Endothelial cell of umbilical vein (primary cell): ENCODE measurements around the gene BCAS2. TPM values are rescaled to one million over a fixed set of nuclear protein-coding genes. Genes with fewer than 3 reads are reported as not detected.
"Not testable (repeated sequence)": the region's sequence is repeated elsewhere in the genome, so short reads cannot be mapped to it uniquely, and the experiment has no call there.

Experiments used
- BruUV-seq: library from RNA; stranded (reverse); fragments of 400-500 nt; replicated peaks from 2 replicates; lab custom pipeline; 2021; lab: Mats Ljungman, UMichigan
- CTCF ChIA-PET: fragments of 300-600, 350-600 bp; sonication (Branson Sonifier 250); formaldehyde crosslinking; loops from one replicate; lab custom pipeline; 2021; ENCODE audit warnings: antibody characterized with exemption, inconsistent platforms; lab: Charles Lee
- POLR2A ChIA-PET: fragments of 300-600, 350-600 bp; sonication (Branson Sonifier 250); formaldehyde crosslinking; loops from one replicate; lab custom pipeline; 2021; ENCODE audit warnings: antibody characterized with exemption, inconsistent platforms; lab: Charles Lee
- DNase-seq: peaks from one replicate; pipeline ENCODE4 v3.0.0-alpha.2; 2011; ENCODE audit warnings: low read depth, low spot score
- FAIRE-seq: peaks from 2 replicates; lab custom pipeline; 2011; peaks lifted over from hg19 to GRCh38; lab: Jason Lieb, UNC
- H2AFZ ChIP-seq: 2 replicates; pipeline ENCODE4 v1.6.0; 2012; ENCODE audit warnings: low read depth, low read length, control low read depth, inconsistent platforms
- H3K27ac ChIP-seq: 2 replicates; pipeline ENCODE4 v1.5.1; 2011; ENCODE audit warnings: low read depth, mild to moderate bottlenecking, control low read depth, low read length, moderate library complexity; ENCODE audit not compliant: insufficient read depth
- H3K27me3 ChIP-seq, 2 experiments: 2 replicates each; pipeline versions ENCODE4 v1.6.0 to v1.6.1; 2011; ENCODE audit warnings: low read length in 2 of 2, mixed read lengths in 1 of 2; ENCODE audit not compliant: control insufficient read depth in 2 of 2, insufficient read depth in 2 of 2
- H3K36me3 ChIP-seq, 2 experiments: 2 replicates in 1 of 2; 3 replicates in 1 of 2; pipeline ENCODE4 v1.5.1; 2011; ENCODE audit warnings: low read length in 2 of 2, mild to moderate bottlenecking in 1 of 2, moderate library complexity in 1 of 2; ENCODE audit not compliant: control insufficient read depth in 2 of 2, insufficient read depth in 2 of 2; ENCODE audit errors: extremely low read depth in 1 of 2
- H3K4me1 ChIP-seq: 3 replicates; pipeline ENCODE4 v1.5.1; 2011; ENCODE audit warnings: mild to moderate bottlenecking, low read length; ENCODE audit not compliant: control insufficient read depth, insufficient read depth; ENCODE audit errors: extremely low read depth
- H3K4me2 ChIP-seq: 2 replicates; pipeline ENCODE4 v1.6.1; 2011; ENCODE audit warnings: low read length, control low read depth, mixed read lengths; ENCODE audit not compliant: insufficient read depth
- H3K4me3 ChIP-seq, 3 experiments: fragments of 200-600 bp in 1 of 3; sonication (generic), shearing (Covaris generic) in 1 of 3; replicated peaks in 1 of 3; 2 replicates each; pipeline ENCODE4 v1.5.1; 2011 to 2016; ENCODE audit warnings: control low read depth in 3 of 3, low read length in 3 of 3, mild to moderate bottlenecking in 2 of 3, inconsistent platforms in 1 of 3, low read depth in 1 of 3, moderate library complexity in 1 of 3; ENCODE audit not compliant: insufficient read depth in 1 of 3
- H3K79me2 ChIP-seq: 2 replicates; pipeline ENCODE4 v1.6.0; 2012; ENCODE audit warnings: low read length, inconsistent platforms; ENCODE audit not compliant: control insufficient read depth, insufficient read depth
- H3K9ac ChIP-seq: replicated peaks from 2 replicates; pipeline ENCODE3; 2011; ENCODE audit warnings: low read length, control low read depth; ENCODE audit not compliant: insufficient read depth; ENCODE audit errors: extremely low read depth
- H3K9me1 ChIP-seq: replicated peaks from 3 replicates; pipeline ENCODE4 v1.6.0; 2011; ENCODE audit warnings: mild to moderate bottlenecking, low read length; ENCODE audit not compliant: control insufficient read depth, insufficient read depth; ENCODE audit errors: extremely low read depth
- H3K9me3 ChIP-seq: replicated peaks from 2 replicates; pipeline ENCODE4 v1.5.1; 2012; ENCODE audit warnings: low read length, inconsistent platforms; ENCODE audit not compliant: control insufficient read depth, insufficient read depth
- H4K20me1 ChIP-seq: replicated peaks from 2 replicates; pipeline ENCODE3; 2011; ENCODE audit warnings: mild to moderate bottlenecking, low read length; ENCODE audit not compliant: control insufficient read depth, insufficient read depth; ENCODE audit errors: extremely low read depth
- EZH2 ChIP-seq: IDR thresholded peaks from 2 replicates; pipeline ENCODE4 v1.6.1; 2012; ENCODE audit warnings: borderline replicate concordance, low read depth, mild to moderate bottlenecking, moderate library complexity, low read length, inconsistent platforms; ENCODE audit not compliant: severe bottlenecking
- MAX ChIP-seq: IDR thresholded peaks from 2 replicates; pipeline ENCODE4 v1.6.1; 2011; ENCODE audit not compliant: insufficient read depth, insufficient read length
- POLR2A ChIP-seq: IDR thresholded peaks from 2 replicates; pipeline ENCODE4 v1.6.1; 2012; ENCODE audit warnings: low read depth, mild to moderate bottlenecking, control low read depth, low read length
- dilution Hi-C: fragments of 300-500 bp; cut with MboI; formaldehyde crosslinking; loops from one replicate; pipeline ENCODE4 v1.15.0; 2019; ENCODE audit warnings: low sequenced_read_pairs; ENCODE audit not compliant: extremely low pct_ligation_motif_present
- intact Hi-C: fragments of 100-400 bp; cut with micrococcal nuclease; formaldehyde crosslinking; loops from one replicate; pipeline ENCODE4 v1.10.0; 2022
- polyA plus RNA-seq, 4 experiments: library from polyadenylated mRNA; depleted of rRNA in 3 of 4; stranded (reverse) in 3 of 4; unstranded in 1 of 4; fragments of >200 nt; gene quantifications; 2 replicates each; pipeline versions ENCODE4 v1.2.1 to v1.2.3, GENCODE V29; 2011 to 2012; ENCODE audit warnings: missing spikeins in 1 of 4
- total RNA-seq: library from RNA; stranded (reverse); gene quantifications from 2 replicates; pipeline ENCODE4 v1.2.3, GENCODE V29; 2021

BCAS2 gene
- total and polyA plus RNA-seq, 2 donors (not counting 3 experiments of a cell fraction or from before 2014, with no cell fraction given) = 12.5 to 43.5 TPM

DNA sequence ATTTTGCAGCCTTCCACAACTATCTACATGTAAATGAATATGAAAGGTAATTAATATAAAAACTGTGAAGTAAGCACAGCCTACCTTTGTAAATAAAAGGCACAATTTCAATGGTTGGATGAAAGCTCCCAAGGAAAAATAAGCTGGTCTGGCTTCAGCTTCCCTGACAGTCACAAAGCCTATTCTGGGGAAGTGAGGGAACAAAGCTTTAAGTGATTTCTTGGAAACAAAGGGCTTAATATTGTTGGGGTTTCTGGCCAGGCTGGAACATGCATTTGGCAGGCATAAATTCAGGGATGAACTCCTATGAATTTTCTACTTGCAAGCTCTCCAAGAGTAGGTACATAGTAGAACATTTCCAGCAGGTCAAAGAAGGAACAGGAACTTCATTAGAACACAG is 17.3 kb downstream of the BCAS2 start:
- Histone ChIP-seq H3K9me1 (no peaks in the 10 kb centered on the region), H3K4me2 (no peak overlapping the region), H3K9me3 (no peaks in the 10 kb centered on the region), H2AFZ (no peak overlapping the region), H3K27ac (no peak overlapping the region), H3K27me3 (no peaks in the 10 kb centered on the region), H3K4me3 (no peak overlapping the region), H3K4me1 (no peaks in the 10 kb centered on the region), H3K36me3 (peaks cover 0 to 3% of the 10 kb centered on the region in 2 experiments), H4K20me1 (no peaks in the 10 kb centered on the region), H3K79me2 (no peaks in the 10 kb centered on the region), H3K9ac (no peak overlapping the region)
- POLR2A ChIA-PET = no interaction called here
- BruUV-seq = no TSS peak
- DNase-seq (no peak), FAIRE-seq (no peak)
- dilution Hi-C loops (no loop called here), intact Hi-C loops (no loop called here)
- CTCF ChIA-PET = no interaction called here
- no peak for TF ChIP-seq EZH2
- no peak for TF ChIP-seq MAX
- TF ChIP-seq POLR2A = no peak

- dilution Hi-C loops, H3K4me1 ChIP-seq, H3K27ac ChIP-seq, DNase-seq, FAIRE-seq, H2AFZ ChIP-seq, BruUV-seq, H4K20me1 ChIP-seq, H3K36me3 ChIP-seq, H3K4me3 ChIP-seq, POLR2A ChIA-PET, intact Hi-C loops, H3K4me2 ChIP-seq, H3K9me3 ChIP-seq, H3K9ac ChIP-seq, H3K9me1 ChIP-seq, CTCF ChIA-PET, H3K79me2 ChIP-seq, H3K27me3 ChIP-seq: not testable (repeated sequence)
Observed at GRCh38 chr1:114562978-114563510, 18.4 kb downstream of the BCAS2 start.
